ENCODE results near the gene ARVCF. TPM values are rescaled to one million over a fixed set of nuclear protein-coding genes. Genes with fewer than 3 reads are reported as not detected.

The ARVCF gene
- total RNA-seq, 1 experiment from 2014 or later, result 8.2 TPM

DNA sequence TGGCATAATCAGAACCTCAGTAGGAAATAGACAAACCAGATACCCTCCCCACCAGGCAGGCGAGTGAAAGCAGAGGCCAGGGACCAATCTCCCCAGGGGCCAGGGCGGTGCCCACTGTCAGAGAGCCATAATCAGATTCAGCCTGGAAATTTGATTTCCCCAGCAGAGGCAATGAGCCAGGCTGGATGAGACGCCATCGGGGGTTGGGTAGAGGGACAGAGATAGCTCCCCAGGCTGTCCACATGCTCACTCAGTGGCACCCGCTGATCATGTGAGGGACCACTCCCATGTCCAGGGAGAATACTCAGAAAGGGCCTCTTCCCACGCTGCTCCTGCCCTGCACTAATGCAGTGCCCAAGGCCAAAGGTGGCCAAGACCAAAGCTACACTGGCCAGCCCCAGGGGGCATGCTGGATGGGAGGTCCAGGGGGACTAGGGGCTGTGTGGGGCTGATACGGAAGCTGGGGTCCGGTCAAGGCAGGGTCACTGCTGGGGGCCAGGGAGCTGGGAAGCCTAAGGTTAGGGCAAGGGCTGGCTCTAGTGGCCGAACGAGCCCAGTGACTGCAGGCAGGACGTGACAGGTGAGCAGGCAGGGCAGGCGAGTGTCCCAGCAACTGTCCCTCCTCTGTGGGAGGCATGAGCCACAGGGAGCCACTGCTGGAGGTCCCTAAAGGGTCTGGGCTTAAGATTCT is 19.8 kb downstream of the ARVCF start:
- no peak for DNase-seq (ENCODE audit: low read depth, low spot score)
- no peak for ATAC-seq
- POLR2A ChIA-PET, result no interaction called here
- no peaks in the 10 kb centered on the region for H3K36me3 ChIP-seq (ENCODE audit: control insufficient read depth, insufficient read depth, low read length)
- no peaks in the 10 kb centered on the region for H3K9me3 ChIP-seq (ENCODE audit: control insufficient read depth, insufficient read depth, low read depth, low read length)
- H3K27me3 ChIP-seq (ENCODE audit: control insufficient read depth, insufficient read depth, low read length), result no peaks in the 10 kb centered on the region
- H3K4me3 ChIP-seq (ENCODE audit: low read depth in 2 of 2, low read length in 2 of 2), result no peak overlapping the region
- no TSS peak for BruUV-seq (replicated peaks)
- CTCF ChIA-PET, result no interaction called here
- H3K27ac ChIP-seq (ENCODE audit: low read length), result no peak overlapping the region
- in situ Hi-C loops (cut with HindIII; ENCODE audit: low pct_unique_long_range_greater_than_20kb, low sequenced_read_pairs), result no loop called here
- H3K4me1 ChIP-seq (ENCODE audit: control insufficient read depth, insufficient read depth, low read length), result 0 out of 2 replicates have a peak, but pooled peaks cover 3% of the 10 kb centered on the region
- no peak for TF ChIP-seq TCF7L2 (IDR thresholded peaks at IDR 0.05; ENCODE audit: low read depth, low read length)
- TF ChIP-seq, protein P1, sequence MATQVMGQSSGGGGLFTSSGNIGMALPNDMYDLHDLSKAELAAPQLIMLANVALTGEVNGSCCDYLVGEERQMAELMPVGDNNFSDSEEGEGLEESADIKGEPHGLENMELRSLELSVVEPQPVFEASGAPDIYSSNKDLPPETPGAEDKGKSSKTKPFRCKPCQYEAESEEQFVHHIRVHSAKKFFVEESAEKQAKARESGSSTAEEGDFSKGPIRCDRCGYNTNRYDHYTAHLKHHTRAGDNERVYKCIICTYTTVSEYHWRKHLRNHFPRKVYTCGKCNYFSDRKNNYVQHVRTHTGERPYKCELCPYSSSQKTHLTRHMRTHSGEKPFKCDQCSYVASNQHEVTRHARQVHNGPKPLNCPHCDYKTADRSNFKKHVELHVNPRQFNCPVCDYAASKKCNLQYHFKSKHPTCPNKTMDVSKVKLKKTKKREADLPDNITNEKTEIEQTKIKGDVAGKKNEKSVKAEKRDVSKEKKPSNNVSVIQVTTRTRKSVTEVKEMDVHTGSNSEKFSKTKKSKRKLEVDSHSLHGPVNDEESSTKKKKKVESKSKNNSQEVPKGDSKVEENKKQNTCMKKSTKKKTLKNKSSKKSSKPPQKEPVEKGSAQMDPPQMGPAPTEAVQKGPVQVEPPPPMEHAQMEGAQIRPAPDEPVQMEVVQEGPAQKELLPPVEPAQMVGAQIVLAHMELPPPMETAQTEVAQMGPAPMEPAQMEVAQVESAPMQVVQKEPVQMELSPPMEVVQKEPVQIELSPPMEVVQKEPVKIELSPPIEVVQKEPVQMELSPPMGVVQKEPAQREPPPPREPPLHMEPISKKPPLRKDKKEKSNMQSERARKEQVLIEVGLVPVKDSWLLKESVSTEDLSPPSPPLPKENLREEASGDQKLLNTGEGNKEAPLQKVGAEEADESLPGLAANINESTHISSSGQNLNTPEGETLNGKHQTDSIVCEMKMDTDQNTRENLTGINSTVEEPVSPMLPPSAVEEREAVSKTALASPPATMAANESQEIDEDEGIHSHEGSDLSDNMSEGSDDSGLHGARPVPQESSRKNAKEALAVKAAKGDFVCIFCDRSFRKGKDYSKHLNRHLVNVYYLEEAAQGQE (IDR thresholded peaks at IDR 0.05; ENCODE audit: insufficient read depth in 1 of 2, low read depth in 2 of 2, low read length in 1 of 2), result no peak
- TF ChIP-seq, protein P2, sequence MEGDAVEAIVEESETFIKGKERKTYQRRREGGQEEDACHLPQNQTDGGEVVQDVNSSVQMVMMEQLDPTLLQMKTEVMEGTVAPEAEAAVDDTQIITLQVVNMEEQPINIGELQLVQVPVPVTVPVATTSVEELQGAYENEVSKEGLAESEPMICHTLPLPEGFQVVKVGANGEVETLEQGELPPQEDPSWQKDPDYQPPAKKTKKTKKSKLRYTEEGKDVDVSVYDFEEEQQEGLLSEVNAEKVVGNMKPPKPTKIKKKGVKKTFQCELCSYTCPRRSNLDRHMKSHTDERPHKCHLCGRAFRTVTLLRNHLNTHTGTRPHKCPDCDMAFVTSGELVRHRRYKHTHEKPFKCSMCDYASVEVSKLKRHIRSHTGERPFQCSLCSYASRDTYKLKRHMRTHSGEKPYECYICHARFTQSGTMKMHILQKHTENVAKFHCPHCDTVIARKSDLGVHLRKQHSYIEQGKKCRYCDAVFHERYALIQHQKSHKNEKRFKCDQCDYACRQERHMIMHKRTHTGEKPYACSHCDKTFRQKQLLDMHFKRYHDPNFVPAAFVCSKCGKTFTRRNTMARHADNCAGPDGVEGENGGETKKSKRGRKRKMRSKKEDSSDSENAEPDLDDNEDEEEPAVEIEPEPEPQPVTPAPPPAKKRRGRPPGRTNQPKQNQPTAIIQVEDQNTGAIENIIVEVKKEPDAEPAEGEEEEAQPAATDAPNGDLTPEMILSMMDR (IDR thresholded peaks at IDR 0.05), result no peak
- TF ChIP-seq SIN3A (IDR thresholded peaks at IDR 0.05; ENCODE audit: borderline replicate concordance, insufficient read depth, low read depth, low read length), result no peak
- TF ChIP-seq POLR2AphosphoS5 (IDR thresholded peaks at IDR 0.05; ENCODE audit: low read depth, low read length), result no peak
- intact Hi-C loops (cut with micrococcal nuclease; ENCODE audit: unreplicated experiment), result no loop called here

DNA sequence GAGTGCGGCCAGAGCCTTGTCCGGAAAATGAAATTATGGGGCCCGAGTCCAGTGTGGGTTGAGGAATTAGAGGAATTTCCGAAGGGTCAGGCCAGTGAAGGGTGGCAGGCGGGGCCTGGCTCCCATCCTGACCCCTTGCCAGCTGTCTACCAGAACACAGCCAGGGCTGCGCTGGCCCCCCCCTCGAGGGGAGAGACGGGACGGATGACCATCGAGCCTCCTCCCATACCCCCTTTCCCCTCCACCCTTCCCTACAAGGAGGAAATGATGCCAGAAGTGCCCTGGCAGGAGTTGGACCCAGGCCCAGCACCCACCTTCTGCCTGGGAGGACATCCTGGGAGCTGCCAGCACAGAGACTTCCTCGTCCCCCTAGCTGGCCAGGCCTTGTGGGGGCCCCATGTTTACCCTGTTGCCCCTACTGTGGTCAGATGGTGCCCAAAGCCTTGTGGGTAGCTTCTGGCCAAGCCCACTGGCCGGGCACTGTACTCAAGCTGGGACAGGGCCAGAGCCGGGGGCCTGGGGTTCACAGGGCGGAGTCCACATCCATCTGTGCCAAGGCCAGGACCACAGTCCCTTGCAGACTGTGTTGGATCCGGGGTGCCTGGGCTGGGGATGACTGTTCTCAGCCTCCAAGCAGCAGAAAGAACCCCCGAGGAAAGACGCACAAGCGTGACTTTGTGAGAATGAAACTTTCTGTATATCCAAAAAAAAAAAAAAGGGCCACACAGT is 20.8 kb downstream of the ARVCF start:
- no peak overlapping the region for H3K27ac ChIP-seq (ENCODE audit: low read length)
- ATAC-seq (no peak), DNase-seq (ENCODE audit: low read depth, low spot score) (no peak)
- POLR2A ChIA-PET, result no interaction called here
- TF ChIP-seq SIN3A (IDR thresholded peaks at IDR 0.05; ENCODE audit: borderline replicate concordance, insufficient read depth, low read depth, low read length), result no peak
- TF ChIP-seq, protein P2 (IDR thresholded peaks at IDR 0.05), result no peak
- TF ChIP-seq TCF7L2 (IDR thresholded peaks at IDR 0.05; ENCODE audit: low read depth, low read length), result no peak
- TF ChIP-seq, protein P1 (IDR thresholded peaks at IDR 0.05; ENCODE audit: insufficient read depth in 1 of 2, low read depth in 2 of 2, low read length in 1 of 2), result no peak
- TF ChIP-seq POLR2AphosphoS5 (IDR thresholded peaks at IDR 0.05; ENCODE audit: low read depth, low read length), result no peak
- H3K36me3 ChIP-seq (ENCODE audit: control insufficient read depth, insufficient read depth, low read length), result no peaks in the 10 kb centered on the region
- no peaks in the 10 kb centered on the region for H3K9me3 ChIP-seq (ENCODE audit: control insufficient read depth, insufficient read depth, low read depth, low read length)
- H3K4me1 ChIP-seq (ENCODE audit: control insufficient read depth, insufficient read depth, low read length), result 0 out of 2 replicates have a peak, but pooled peaks cover 3% of the 10 kb centered on the region
- CTCF ChIA-PET, result no interaction called here
- H3K27me3 ChIP-seq (ENCODE audit: control insufficient read depth, insufficient read depth, low read length), result no peaks in the 10 kb centered on the region
- BruUV-seq (replicated peaks), result no TSS peak
- in situ Hi-C loops (cut with HindIII; ENCODE audit: low pct_unique_long_range_greater_than_20kb, low sequenced_read_pairs) (no loop called here), intact Hi-C loops (cut with micrococcal nuclease; ENCODE audit: unreplicated experiment) (no loop called here)
- no peak overlapping the region for H3K4me3 ChIP-seq (ENCODE audit: low read depth in 2 of 2, low read length in 2 of 2)

Data from Panc1 (cell line).